HG02840 (cell line): ENCODE data around the gene TEX52.

Source experiments
- ATAC-seq: cut with Tn5 transposase; IDR thresholded peaks from one replicate; pipeline ENCODE4 v1.9.1; 2021; ENCODE audit warnings: mild to moderate bottlenecking, moderate library complexity, moderate number of reproducible peaks; ENCODE audit not compliant: unreplicated experiment, low FRiP score

TEX52 gene

DNA sequence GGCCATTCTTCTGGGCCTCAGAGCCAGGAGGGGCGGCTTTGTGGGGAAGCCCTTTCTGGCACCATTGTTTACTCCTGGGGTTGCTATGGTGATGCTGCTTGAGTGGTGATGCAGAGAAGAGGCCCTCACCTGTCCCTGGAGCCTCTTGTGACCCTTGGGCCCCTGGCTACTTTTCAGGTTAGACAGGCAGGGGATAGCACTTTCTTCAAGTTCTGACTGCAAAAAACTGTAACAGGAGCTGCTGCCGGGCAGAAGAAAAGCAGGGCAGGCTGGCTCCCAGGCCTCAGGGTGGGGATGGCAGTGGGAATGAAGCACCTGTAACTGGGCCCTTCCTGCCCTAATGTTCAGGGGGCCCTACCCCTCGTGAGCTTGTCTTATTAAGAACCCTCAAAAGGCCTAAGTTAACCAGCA, at the start of gene TEX52:
TEX52 (minus strand) TSS at position 19 of the 411 bp plus-strand sequence; CDS start at position 6, 13 bp downstream.
- no peak for ATAC-seq

DNA sequence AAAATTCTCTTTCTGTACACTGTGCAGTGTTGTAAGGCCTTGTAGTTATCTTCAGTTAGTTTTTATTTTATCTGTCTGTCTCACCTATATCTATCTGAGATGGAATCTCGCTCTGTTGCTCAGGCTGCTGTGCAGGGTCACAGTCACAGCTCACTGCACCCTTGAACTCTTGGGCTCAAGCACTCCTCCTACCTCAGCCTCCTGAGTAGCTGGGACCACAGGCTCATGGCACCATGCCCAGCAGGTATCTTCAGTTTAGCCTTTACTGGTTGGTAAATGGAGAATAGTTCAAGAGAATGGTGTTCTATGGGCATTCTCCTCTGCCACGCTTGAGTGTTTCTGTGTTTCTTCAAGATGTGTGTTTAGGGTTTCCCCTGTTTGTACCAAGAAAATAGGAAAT, 47.4 kb upstream of the TEX52 start:
- no peak for ATAC-seq

DNA sequence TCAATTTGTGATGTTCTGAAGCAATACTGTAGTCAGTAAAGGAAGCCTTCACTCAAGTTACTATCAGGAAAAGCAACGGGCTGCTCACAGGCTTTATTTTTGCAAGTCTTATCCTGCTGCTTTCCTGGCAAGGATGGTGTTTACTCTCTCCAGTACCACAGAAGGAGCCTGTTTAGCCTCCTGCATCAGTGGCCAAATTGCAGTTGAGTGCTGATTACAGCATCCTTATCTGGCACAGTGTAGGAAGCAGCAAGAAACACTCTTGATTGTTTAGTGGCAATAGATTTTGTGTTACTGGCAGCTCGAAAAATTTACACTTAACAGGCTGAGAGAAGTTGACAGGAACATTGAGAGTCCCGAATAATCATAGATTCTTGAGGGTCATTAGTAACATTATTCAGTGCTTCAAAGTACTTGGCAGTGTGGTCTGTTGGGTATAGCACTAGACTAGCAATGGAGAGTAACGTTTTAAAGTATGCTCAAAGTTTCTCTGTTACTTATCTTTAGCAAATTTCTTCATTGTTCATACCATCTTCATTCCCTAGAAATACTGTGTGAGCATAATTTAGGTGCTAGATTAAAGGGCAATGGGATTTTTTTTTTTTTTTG, 45.5 kb upstream of the TEX52 start:
- no peak for ATAC-seq

DNA sequence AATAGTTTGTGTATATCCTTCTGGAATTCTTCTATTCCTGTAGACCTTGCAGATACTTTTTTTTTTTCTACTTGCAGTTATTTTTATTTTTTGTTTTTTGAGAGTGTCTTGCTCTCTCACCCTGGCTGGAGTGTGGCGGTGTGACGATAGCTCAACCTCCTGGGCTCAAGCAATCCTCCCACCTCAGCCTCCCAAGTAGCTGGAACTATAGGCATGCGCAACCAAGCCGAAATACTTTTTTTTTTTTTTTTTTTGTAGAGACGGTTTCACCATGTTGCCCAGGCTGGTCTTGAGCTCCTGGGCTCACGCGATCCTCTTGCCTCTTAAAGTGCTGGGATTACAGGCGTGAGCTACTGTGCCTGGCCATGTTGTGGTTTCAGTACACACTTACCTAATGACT, 43.8 kb upstream of the TEX52 start:
- no peak for ATAC-seq

DNA sequence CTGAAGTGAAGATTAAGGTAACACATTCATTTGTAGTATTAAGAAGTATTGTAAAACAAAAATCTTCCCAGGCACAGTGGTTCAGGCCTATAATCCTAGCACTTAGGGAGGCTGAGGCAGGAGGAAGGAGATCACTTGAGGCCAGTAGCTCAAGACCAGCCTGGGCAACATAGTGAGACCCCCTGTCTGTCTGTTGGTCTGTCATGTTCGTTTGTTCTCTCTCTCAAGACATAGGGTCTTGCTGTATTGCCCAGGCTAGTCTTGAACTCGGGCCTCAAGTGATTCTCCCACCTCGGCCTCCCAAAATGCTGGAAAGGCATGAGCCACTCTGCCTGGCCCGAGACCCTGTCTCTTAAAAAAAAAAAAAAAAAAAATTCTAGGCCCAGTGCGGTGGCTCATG, 40.6 kb upstream of the TEX52 start:
- ATAC-seq = no peak

DNA sequence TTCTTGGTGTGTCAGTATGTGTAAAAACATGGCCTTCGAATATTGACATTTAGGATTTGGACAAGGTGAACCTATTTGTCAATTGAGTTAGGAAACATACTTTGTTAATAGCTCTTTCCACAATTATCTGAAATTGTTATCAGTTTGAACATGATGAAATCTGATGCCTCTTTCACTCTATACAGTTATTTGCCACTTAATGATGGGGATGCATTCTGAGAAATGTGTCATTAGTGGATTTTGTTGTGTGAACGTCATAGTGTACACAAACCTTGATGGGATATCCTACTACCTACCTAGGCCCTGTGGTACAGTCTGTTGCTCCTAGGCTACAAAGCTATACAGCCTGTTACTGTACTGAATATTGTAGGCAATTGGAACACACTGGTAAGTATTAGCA, 38.7 kb upstream of the TEX52 start:
- no peak for ATAC-seq

DNA sequence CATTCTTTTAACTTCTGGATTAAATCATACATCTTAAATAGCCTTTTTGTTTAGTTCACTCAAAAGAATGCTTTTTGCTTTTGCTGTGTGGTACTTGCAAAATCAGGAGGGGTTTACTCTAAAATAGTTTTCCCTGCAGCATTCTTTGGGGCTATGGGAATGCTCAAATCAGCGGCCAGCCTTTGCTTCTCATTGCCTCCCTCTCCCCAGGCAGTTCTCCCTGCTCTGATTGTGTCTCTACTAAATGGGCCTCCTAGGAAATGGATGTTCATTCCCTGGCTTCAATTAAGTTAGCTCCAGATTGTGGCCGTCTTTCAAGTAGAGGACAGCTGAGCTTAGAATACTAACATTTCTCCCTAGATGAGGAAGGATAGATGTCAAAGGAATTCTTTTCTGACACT, 38.2 kb upstream of the TEX52 start:
- no peak for ATAC-seq

DNA sequence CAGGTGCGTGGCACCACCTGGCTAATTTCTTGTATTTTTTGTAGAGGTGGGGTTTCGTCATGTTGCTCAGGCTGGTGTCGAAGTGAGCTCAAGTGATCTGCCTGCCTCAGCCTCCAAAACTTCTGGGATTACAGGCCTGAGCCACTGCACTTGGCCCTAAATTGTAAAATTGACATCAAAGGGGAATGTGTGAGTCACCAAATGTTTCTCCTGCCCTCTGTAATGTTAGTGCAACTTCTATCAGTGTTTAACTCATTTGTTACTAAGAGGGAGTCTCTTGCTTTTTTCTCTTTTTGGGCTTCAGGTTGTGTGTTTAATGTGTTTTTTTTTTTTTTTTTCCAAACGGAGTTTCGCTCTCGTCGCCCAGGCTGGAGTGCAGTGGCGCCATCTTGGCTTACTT, 36.2 kb upstream of the TEX52 start:
- ATAC-seq = no peak

DNA sequence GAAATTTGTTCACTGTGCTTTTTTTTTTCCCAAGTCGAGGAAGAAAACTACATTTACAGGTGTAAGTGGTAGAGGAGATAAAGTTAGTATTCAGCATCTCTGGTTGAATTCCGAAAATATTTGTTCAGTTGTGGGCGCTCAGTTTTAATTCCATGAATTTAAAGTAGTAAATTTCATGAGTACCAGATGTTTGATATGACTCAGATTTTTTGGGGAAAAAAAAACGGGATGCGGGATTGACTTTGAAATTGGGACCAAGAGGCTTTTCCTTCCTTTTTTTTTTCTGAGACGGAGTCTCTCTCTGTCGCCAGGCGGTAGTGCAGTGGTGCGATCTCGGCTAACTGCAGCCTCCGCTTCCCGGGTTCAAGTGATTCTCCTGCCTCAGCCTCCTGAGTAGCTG, 35.4 kb upstream of the TEX52 start:
- no peak for ATAC-seq

DNA sequence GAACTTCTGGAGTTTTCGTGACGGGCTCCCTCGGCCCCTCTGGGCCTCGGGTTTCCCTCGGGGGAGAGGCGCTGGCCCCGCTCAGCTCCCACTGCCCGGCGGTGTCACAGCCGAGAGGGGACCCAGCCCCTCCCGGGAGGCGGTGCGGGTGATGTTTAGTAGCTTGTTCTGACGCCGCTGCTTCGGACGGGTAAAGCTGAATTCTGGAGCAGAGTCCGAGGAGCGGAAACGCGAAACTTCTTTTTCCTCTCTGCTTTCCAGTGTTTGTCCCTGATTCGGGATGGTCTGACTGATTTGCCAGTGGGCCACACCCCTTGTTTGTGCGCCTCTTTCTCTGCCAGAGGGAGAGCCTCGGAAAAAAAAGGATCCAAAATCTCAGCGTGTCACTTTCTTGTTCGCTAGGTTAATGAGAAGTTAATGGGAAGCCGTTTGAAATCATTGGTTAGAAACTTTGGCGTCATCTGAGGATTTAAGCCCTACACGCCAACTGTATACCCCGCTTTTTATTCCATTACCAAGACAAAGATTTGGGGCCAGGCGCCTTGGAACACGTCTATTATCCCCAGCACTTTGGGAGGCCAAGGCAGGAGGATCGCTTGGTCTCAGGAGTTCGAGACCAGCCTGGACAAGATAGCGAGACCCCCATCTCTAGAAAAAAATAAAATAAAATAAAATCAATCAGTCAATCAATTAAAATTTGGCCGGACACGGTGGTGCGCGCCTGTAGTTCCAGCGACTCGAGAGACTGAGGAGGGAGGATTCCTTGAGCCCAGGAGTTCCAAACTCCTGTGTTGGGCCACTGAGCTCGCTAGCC, 34.6 kb upstream of the TEX52 start:
- ATAC-seq = no peak

DNA sequence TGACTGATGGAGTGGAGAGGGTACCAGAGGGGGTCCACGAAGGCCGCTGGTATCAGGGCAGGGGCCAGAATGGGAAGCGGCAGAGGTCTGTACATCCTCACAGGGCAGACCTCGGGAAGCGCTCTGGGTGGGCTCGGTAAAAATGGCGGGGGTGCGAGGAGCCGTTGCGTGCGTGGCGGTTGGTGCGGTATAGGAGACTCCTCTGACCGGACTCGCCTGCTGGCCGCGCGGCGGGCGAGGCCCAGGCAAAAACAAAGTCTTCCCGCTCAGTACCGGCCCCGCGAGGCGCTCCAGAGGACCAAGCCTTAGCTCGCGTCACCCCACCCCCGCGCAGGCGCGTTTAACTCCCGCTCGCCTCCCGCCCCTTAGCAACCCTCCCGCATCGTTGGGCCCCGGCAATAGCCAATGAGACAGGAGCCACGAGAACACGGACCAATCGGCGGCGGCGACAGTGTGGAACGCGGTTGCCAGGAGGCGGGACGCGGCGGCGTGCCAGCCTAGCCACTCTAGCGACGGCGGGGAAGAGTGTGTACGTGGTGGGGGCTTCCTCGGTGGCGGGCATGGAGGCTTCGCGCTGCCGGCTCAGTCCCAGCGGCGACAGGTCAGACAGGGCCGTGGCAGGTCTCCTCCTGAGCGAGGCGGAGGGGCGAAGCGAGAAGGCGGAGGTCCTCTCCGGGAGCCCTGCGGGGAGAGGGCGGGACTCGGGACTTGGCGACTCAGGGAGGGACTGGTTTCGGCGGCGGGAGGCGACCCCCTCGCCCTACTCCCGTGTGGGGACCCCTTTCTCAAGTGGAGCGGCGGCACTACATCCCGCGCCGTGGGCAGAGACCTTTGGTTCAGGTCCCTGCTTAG, 33.8 kb upstream of the TEX52 start, which contains the start of gene TULP3:
TULP3 (plus strand) TSS at position 504 of the 852 bp plus-strand sequence; CDS start at position 561, 57 bp downstream.
- ATAC-seq = peak; percentile 98

DNA sequence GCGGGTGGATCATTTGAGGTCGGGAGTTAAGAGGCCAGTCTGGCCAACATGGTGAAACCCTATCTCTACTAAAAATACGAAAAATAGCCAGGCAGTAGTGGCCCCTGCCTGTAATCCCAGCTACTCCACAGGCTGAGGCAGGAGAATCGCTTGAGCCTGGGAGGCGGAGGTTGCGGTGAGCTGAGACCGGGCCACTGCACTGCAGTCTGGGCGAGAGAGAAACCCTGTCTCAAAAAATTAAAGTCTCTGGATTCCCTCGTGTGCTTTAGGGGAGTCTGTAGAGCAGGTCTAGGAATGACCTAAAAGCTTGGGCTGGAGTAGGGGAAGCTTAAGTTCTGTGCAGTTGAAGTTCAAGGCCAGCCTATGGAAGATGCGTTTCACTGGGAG, 33.2 kb upstream of the TEX52 start:
- no peak for ATAC-seq

DNA sequence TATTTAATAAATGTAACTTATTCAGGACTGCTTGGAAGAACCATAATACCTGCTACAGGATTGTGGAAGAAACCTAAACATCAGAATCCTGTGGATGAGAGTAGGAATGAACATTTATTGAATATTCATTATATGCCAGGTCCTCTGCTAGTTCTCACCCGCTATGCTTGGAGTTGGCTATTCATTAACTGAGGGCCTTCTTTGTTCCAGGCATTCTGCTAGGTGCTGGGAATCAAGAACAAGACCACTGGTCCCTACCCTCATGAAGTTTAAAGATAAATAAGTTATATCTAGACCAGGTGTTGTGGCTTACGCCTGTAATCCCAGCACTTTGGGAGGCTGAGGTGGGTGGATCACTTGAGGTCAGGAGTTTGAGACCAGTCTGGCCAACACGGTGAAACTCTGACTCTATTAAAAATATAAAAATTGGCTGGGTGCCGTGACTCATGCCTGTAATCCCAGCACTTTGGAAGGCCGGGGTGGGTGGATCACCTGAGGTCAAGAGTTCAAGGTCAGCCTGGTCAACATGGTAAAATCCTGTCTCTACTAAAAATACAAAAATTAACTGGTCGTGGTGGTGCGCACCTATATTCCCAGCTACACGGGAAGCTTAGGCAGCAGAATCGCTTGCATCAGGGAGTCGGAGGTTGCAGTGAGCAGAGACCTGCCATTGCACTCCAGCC, 30.1 kb upstream of the TEX52 start:
- ATAC-seq = no peak

DNA sequence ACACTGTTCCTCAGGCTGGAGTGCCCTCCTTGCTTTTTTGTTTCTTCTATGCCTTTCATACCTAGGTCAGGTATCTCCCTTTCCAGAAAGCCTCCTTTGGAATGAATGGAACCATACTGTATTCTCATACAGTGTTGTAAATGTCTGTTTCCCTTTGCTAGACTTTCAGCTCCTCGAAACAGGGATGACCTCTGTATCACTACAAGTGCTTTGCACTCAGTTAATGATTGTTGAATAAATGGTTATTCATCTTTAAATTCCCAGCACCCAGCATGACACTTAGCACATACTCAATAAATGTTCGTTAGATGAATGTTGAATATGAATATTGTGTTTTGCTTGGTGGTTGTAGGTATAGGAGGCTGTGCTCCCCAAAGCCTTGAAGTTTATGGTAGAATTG, 28.0 kb upstream of the TEX52 start:
- ATAC-seq = no peak

DNA sequence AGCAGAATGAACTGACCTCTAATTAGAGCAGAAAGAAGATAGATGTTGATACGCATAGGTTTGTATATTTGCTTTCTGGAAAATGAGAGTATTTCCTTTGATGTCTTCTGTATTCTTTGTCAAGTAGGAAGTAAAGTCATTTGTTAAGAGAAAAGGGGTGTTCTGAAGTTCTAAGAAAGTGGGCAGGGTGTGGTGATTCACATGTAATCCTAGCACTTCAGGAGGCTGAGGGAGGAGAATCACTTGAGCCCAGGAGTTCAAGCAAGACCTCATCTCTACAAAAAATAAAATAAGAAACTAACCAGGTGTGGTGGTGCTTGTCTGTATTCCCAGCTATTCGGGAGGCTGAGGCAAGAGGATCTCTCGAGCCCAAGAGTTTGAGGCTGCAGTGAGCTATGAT, 23.0 kb upstream of the TEX52 start:
- no peak for ATAC-seq

DNA sequence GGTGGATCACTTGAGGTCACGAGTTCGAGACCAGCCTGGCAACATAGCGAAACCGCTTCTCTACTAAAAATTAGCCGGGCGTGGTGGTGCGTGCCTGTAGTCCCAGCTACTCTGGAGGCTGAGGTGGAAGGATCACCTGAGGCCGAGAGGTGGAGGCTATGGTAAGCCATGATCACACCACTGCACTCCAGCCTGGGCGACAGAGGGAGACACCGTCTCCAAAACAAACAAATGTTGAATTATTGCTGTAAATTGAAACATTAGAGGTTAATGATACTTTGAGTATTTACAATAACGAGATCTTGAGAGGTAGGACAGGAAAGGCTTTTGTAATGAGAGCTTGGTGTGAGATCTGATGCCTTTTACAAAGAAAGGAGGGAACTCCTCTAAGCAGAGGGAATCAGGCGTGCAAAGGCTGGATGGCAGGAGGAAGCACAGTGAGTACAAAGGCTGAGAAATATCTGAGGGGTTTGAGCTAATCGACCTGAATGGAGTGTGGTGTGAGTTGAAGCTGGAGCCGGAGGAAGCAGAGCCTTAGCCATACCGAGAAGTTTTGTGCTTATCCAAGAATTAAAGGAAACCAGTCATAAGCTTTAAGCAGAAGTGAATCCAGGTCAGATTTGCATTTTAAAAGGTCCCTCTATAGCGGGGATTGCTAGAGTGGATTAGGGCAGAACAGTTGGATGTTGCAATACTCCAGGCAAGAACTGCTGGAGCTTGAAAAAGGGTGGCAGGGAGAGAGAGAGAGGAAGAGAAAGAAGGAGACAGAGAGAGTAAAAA, 21.3 kb upstream of the TEX52 start:
- no peak for ATAC-seq

DNA sequence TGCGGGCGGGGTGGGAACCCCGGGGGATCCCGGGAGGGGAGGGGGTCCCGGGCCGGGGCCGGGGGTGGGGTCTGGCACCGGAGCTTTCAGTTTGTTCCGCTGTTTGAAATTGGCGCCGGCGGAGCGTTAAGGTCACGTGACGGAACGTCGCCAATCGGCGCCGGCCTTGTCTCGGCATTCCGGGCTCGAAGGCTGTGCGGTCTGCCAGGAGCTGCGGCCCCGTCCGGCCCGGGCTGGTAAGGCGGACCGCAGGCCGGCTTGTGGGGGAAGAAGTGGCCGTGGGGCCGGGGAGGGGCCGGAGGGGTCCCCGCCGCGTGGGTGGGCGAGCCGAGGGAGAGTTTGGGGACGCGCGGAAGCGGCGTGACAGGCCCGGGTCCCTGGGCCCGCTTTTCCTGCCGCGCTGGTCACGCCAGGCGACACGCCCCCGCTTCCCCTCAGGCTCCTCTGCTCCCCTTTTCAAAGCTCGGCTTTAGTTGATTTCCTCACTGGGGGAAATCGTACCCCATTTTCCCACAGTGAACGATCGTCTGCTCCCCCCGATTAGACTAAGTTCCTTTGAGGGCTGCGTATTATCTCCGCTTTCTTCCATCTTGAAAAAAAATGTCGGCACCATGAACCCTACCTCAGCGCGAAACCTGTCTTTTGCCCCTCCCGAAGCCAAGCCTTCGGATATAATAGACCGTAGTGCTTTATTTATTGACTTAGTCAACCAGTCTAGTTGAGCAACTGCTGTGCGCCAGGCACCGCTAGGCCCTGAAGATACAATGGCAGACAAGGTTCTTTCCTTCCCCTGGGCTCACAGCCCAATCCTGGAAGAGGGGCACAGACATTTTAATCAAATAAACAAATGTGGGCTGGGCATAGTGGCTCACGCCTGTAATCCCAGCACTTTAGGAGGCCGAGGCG, 20.5 kb upstream of the TEX52 start, which contains the start of the genes FOXM1 and RHNO1:
FOXM1 (minus strand) TSS at position 128 of the 906 bp plus-strand sequence. CDS start 2,696 bp downstream, outside the sequence.
RHNO1 (plus strand) TSS at position 177 of the 906 bp plus-strand sequence. CDS start 8,144 bp downstream, outside the sequence.
- peak; percentile 73 for ATAC-seq

DNA sequence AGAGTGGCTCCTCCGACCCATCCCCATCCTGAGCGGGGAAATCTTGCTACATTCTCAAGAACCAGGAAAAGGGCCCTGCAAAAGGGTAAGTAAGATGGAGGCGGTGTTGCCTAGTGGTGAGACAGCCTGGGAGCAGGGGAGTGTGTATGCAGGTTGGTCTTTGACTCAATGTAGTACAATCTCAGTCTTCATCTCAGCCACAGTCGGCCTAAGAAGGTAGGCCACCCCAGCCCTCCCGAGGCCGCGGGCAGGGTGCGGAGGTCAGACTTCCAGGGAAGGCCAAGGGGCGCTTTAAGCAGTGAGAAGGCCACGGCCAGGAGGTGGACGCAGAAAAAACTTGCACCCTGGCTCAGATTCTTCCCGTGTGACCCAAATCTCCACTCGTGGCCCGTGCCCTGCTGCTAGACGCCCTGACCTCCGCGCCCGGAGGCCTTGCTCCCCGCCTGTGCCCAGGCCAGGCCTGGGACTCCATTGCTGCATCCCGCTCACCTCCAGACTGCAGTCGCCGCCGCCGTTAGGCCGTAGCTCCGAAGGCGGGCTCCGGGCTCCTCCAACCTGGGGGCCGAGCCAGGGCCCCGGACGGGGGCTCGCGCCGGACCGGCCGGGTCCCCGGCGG, 19.7 kb upstream of the TEX52 start:
- ATAC-seq = peak; percentile 24
